GM21717 (cell line): ENCODE data around the gene ZBTB8OS.
A peak's percentile ranks its signal among the peaks of the same experiment; 100 is the strongest.
"Not testable (repeated sequence)": the region's sequence is repeated elsewhere in the genome, so short reads cannot be mapped to it uniquely, and the experiment has no call there.

Experiments used
- ATAC-seq: cut with Tn5 transposase; IDR thresholded peaks from one replicate; pipeline ENCODE4 v1.9.1; 2021; ENCODE audit warnings: mild to moderate bottlenecking, moderate library complexity; ENCODE audit not compliant: unreplicated experiment

ZBTB8OS gene

GRCh38 chr1:32650248-32650751 lies at the start of gene ZBTB8OS:
ZBTB8OS (minus strand) TSS chr1:32650550; CDS start chr1:32650529, 21 bp downstream.
- peak; percentile 62 for ATAC-seq

- ATAC-seq: not testable (repeated sequence)
These were observed 46.6 kb upstream of the ZBTB8OS start for GRCh38 chr1:32696996-32697395.

DNA sequence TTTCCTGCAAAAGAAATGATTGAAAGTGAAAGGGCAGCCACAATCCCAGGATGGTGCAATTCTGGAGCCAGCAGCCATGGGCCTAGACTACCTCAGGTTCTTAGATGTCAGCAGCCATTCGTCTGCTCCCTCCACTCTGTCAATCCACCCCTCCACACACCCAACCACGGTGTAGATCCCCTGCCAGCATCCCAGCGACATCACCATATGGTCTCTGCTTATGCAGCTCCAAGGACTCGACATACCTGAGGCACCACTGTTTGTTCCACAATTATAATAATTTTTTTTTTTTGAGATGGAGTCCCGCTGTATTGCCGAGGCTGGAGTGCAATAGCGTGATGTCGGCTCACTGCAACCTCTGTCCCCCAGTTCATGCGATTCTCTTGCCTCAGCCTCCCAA lies 45.7 kb upstream of the ZBTB8OS start:
- no peak for ATAC-seq

DNA sequence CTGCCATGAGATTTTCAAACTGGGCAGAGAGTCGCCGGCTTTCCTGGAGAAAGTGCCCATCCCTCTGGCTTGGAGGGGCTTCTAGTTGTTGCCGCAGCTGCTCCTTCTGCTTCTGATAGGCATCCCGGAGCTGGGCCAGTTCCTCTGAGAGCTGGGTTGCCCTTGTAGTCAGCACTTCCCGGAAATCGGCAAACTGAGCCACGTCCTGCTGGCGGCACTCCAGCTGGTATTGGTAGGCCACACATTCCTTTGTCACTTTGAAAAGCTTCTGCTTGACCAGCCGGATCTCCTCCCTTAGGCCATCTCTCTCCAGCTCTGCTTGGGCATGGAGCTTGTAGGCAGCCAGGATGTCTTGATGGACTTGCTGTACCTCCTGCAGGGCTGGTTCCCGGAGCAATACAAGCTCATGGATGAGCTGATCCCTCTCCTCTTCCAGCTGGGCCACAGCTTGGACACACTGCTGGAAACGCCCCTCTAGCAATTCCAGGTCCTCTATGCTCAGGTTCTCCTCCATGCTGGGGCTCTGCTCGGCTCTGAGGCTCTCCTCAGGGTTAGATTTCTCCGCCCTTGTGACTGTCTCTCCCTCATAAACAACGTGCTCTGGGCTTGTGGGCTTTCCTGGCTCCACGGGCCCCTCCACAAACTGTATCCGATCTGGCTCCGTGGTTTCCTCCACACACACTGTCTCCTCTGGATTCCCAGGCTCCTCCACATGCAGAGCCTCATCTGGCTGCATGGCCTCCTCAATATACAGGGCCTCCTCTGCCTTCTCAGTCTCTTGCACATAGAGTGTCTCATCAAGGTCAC lies 45.0 kb upstream of the ZBTB8OS start:
- ATAC-seq: no peak

- ATAC-seq: no peak
These were observed 43.3 kb upstream of the ZBTB8OS start for GRCh38 chr1:32693455-32694174.

GRCh38 chr1:32686387-32686786 lies 36.0 kb upstream of the ZBTB8OS start:
- no peak for ATAC-seq

- ATAC-seq: no peak
These were observed 35.1 kb upstream of the ZBTB8OS start for GRCh38 chr1:32685498-32685897.

- no peak for ATAC-seq
These were observed 33.9 kb upstream of the ZBTB8OS start for GRCh38 chr1:32684167-32684811.

DNA sequence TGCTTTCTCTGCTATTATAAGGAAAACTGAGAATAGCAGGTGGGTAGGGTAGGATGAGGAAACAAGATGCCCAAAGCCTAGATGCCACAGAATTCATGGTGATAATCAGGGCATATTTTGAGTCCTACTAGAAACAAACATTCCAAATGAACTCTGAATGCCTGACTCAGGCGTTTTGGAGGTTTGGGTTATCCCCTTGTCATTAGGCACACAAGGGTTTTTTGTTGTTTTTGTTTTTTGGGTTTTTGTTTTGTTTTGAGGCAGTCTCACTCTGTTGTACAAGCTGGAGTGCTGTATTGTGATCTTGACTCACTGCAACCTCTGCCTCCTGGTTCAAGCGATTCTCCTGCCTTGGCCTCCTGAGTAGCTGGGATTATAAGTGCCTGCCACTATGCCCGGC lies 33.0 kb upstream of the ZBTB8OS start:
- no peak for ATAC-seq

DNA sequence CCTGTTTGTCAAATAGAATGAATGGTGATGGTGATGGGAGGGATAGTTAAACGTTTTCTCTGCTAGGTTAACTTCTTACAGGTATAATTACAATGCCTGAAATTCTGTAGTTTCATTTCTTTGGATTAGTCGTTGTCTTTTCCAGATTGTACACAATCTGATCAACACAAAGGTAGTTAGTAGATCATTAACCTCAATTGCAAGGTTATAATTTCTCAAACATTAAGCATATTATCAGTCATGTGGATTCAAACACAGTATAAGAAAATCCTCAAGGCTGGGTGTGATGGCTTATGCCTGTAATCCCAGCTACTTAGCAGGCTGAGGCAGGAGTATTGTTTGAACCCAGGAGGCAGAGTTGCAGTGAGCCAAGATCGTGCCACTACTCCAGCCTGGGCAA lies 31.6 kb upstream of the ZBTB8OS start:
- no peak for ATAC-seq

- ATAC-seq: no peak
These were observed 31.2 kb upstream of the ZBTB8OS start for GRCh38 chr1:32681509-32681908.

GRCh38 chr1:32680642-32681041 lies 30.3 kb upstream of the ZBTB8OS start:
- ATAC-seq: no peak

GRCh38 chr1:32679993-32680392 lies 29.6 kb upstream of the ZBTB8OS start:
- not testable (repeated sequence) for ATAC-seq

GRCh38 chr1:32676945-32677344 lies 26.6 kb upstream of the ZBTB8OS start:
- no peak for ATAC-seq

GRCh38 chr1:32668716-32669115 lies 18.4 kb upstream of the ZBTB8OS start:
- not testable (repeated sequence) for ATAC-seq

GRCh38 chr1:32666901-32667566 lies 16.7 kb upstream of the ZBTB8OS start:
- no peak for ATAC-seq

- ATAC-seq: no peak
These were observed 15.6 kb upstream of the ZBTB8OS start for GRCh38 chr1:32665915-32666314.

GRCh38 chr1:32659581-32659980 lies 9.2 kb upstream of the ZBTB8OS start:
- no peak for ATAC-seq

DNA sequence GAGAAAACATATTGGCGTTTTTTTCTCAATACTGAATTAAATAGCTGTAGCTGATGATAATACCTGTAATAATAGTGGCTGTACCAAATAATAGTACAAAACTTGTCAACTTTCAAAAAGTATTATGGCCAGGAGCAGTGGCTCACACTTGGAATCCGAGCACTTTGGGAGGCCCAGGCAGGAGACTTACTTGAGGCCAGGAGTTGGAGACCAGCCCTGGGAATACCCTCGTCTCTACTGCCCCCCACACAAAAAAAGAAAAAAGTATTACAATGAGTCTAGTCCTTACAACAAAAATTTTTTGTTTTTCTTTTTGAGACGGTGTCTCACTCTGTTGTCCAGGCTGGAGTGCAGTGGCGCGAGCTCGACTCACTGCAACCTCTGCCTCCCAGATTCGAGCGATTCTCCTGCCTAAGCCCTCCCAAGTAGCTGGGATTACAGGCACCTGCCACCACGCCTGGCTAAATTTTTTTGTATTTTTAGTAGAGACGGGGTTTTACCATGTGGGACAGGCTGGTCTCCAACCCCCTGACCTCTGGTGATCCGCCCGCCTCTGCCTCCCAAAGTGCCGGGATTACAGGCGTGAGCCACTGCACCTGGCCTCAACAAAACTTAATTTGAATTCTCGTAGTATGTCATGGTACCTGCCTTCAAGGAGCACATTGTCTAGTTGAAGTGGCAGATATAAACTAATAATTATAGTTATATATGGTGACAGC lies 2.1 kb upstream of the ZBTB8OS start:
- ATAC-seq: no peak

DNA sequence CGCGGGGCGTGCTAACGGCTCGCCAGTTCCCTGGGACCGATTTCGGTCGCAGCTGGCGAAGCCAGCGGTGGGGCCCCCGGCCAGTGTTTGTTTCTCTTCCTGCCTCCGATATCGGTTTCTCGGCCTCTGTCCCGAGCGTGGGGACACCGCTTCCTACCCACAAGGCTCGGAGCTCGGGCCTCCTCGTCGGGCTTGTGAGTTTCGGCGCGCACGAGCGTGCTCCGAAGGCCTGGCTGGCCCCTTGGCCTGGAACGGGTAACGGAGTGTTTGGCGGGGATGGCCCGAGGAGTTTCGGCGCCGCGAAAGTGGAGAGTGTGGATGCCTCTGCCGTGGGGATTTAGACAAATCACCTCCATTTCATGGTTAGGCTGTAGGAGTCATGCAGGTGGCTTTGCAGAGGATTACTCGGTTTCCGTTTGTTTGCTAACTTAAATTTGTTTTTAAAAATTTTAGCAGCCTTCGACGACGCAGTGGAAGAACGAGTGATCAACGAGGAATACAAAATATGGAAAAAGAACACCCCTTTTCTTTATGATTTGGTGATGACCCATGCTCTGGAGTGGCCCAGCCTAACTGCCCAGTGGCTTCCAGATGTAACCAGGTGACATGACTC lies 1.2 kb upstream of the ZBTB8OS start:
- ATAC-seq: peak; percentile 48
